Tibial nerve (tissue), 4 donors: Measurements from ENCODE around the gene RMI2.

Experiments used
- CTCF ChIP-seq, 5 experiments: fragments of 200-600 bp in 3 of 5; fragments of 450-650 bp in 2 of 5; sonication (generic) in 3 of 5; IDR thresholded peaks; one replicate each; pipeline ENCODE4 v1.5.1; 2016 to 2019; ENCODE audit warnings: antibody characterized with exemption in 5 of 5, mild to moderate bottlenecking in 3 of 5, moderate library complexity in 2 of 5
- EP300 ChIP-seq, 2 donors: sonication (generic); formaldehyde crosslinking; IDR thresholded peaks; one replicate each; pipeline ENCODE4 v1.6.1; 2017; ENCODE audit warnings: antibody characterized with exemption in 2 of 2, mild to moderate bottlenecking in 1 of 2

DNA sequence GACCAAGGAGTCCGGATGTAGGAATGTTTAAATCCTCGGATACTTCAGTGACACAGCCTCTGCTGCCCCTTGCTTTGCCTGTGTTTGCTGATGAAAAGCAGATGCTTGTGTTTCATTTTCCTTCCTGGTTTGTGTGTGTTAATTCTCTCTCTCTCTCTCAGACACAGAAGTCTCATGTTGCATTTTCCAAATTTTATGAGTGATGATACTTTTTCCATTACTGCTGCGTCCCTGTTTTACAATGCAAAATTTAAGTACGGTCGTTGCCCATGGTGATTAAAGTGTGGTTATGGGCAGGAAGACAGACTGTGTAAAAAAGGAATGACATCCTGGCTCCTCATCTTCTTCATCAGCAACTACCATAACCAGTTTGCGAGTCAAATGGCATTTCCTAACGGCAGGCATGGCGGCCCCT is 5.7 kb downstream of the RMI2 start:
- TF ChIP-seq CTCF (IDR thresholded peaks at IDR 0.05), result no peak
- TF ChIP-seq EP300 (IDR thresholded peaks at IDR 0.05), result no peak
